SK-N-SH (cell line): ENCODE results near the gene PPM1F. TPM values are rescaled to one million over a fixed set of nuclear protein-coding genes. Genes with fewer than 3 reads are reported as not detected.
A peak's percentile ranks its signal among the peaks of the same experiment; 100 is the strongest.

Experiments used
- CTCF ChIA-PET: fragments of 300-600, 350-600 bp; formaldehyde crosslinking; extraction: SDS; loops from one replicate; lab custom pipeline; 2021; lab: Yijun Ruan, JAX
- POLR2A ChIA-PET: fragments of 350-600 bp; sonication (Branson Sonifier 250); formaldehyde crosslinking; extraction: SDS; loops from one replicate; lab custom pipeline; 2020; ENCODE audit warnings: antibody characterized with exemption, inconsistent platforms; lab: Yijun Ruan, JAX
- DNase-seq: peaks from one replicate; pipeline ENCODE4 v3.0.0; 2012
- H2AFZ ChIP-seq: fragments of 200-600 bp; sonication (generic); 2 replicates; pipeline ENCODE4 v1.8.1; 2016; ENCODE audit warnings: antibody characterized with exemption, mild to moderate bottlenecking, low read depth
- H3F3A ChIP-seq: fragments of 200-600 bp; sonication (generic); replicated peaks from 2 replicates; pipeline ENCODE3; 2016; ENCODE audit warnings: antibody characterized with exemption, mild to moderate bottlenecking; ENCODE audit not compliant: insufficient read depth
- H3K27ac ChIP-seq, 2 experiments: fragments of 200-500 bp in 1 of 2; fragments of 200-600 bp in 1 of 2; sonication (Bioruptor generic) in 1 of 2; sonication (generic), shearing (Covaris generic) in 1 of 2; 2 replicates each; pipeline versions ENCODE4 v1.5.1 to v1.6.1; 2014 to 2016; ENCODE audit warnings: low read depth in 2 of 2, inconsistent platforms in 1 of 2, low read length in 1 of 2, mild to moderate bottlenecking in 1 of 2, mixed read lengths in 1 of 2
- H3K27me3 ChIP-seq: fragments of 200-600 bp; sonication (generic), shearing (Covaris generic); 2 replicates; pipeline ENCODE4 v1.6.1; 2016; ENCODE audit warnings: mixed run types; ENCODE audit not compliant: insufficient read depth
- H3K36me3 ChIP-seq, 2 experiments: fragments of 200-500 bp in 1 of 2; fragments of 200-600 bp in 1 of 2; sonication (Bioruptor generic) in 1 of 2; sonication (generic) in 1 of 2; replicated peaks in 1 of 2; 2 replicates each; pipeline versions ENCODE3 to v1.5.1; 2014 to 2016; ENCODE audit warnings: low read length in 1 of 2, mild to moderate bottlenecking in 1 of 2; ENCODE audit not compliant: insufficient read depth in 2 of 2, control insufficient read depth in 1 of 2
- H3K4me1 ChIP-seq, 2 experiments: fragments of 200-500 bp in 1 of 2; fragments of 200-600 bp in 1 of 2; sonication (Bioruptor generic) in 1 of 2; sonication (generic), shearing (Covaris generic) in 1 of 2; 2 replicates each; pipeline versions ENCODE4 v1.5.1 to v1.6.1; 2014 to 2016; ENCODE audit warnings: low read depth in 1 of 2, low read length in 1 of 2, mixed run types in 1 of 2; ENCODE audit not compliant: insufficient read depth in 2 of 2, control insufficient read depth in 1 of 2
- H3K4me2 ChIP-seq: fragments of 200-600 bp; sonication (generic), shearing (Covaris generic); 2 replicates; pipeline ENCODE4 v1.6.1; 2017; ENCODE audit warnings: mixed run types
- H3K4me3 ChIP-seq, 2 experiments: fragments of 200-500 bp in 1 of 2; fragments of 200-600 bp in 1 of 2; sonication (Bioruptor generic) in 1 of 2; sonication (generic), shearing (Covaris generic) in 1 of 2; 2 replicates each; pipeline versions ENCODE4 v1.5.1 to v1.8.1; 2014 to 2016; ENCODE audit warnings: low read depth in 2 of 2, inconsistent platforms in 1 of 2, low read length in 1 of 2, mild to moderate bottlenecking in 1 of 2, mixed read lengths in 1 of 2, moderate library complexity in 1 of 2
- H3K79me2 ChIP-seq: fragments of 200-600 bp; sonication (generic); 2 replicates; pipeline ENCODE4 v1.8.1; 2017; ENCODE audit warnings: mild to moderate bottlenecking; ENCODE audit not compliant: insufficient read depth
- H3K9ac ChIP-seq: fragments of 200-600 bp; sonication (generic); 2 replicates; pipeline ENCODE4 v1.6.1; 2017; ENCODE audit warnings: mixed run types
- H3K9me2 ChIP-seq: fragments of 200-600 bp; sonication (generic); 2 replicates; pipeline ENCODE4 v1.6.1; 2017; ENCODE audit warnings: mixed run types
- H3K9me3 ChIP-seq: fragments of 200-600 bp; sonication (generic); 2 replicates; pipeline ENCODE4 v1.6.1; 2017; ENCODE audit warnings: mixed run types, mild to moderate bottlenecking, moderate library complexity
- H4K20me1 ChIP-seq: fragments of 200-600 bp; sonication (generic); 2 replicates; pipeline ENCODE4 v1.6.1; 2017; ENCODE audit warnings: mild to moderate bottlenecking, mixed run types; ENCODE audit not compliant: insufficient read depth
- CTCF ChIP-seq: fragments of 200-600 bp; sonication (generic); IDR thresholded peaks from 2 replicates; pipeline ENCODE4 v1.6.1; 2017; ENCODE audit warnings: antibody characterized with exemption, mild to moderate bottlenecking, moderate library complexity
- ELF1 ChIP-seq: IDR thresholded peaks from 2 replicates; pipeline ENCODE4 v1.4.0; 2012
- EZH2phosphoT487 ChIP-seq: fragments of 200-600 bp; sonication (generic); IDR thresholded peaks from 2 replicates; pipeline ENCODE4 v1.6.1; 2017; ENCODE audit warnings: low read depth, mixed run types, mild to moderate bottlenecking, antibody characterized with exemption, moderate library complexity, borderline replicate concordance
- IRF3 ChIP-seq: fragments of 150-350 bp; IDR thresholded peaks from 2 replicates; pipeline ENCODE4 v1.6.1; 2016; ENCODE audit warnings: mild to moderate bottlenecking, low read depth, low read length
- MAX ChIP-seq: IDR thresholded peaks from 2 replicates; pipeline ENCODE4 v1.4.0; 2012; ENCODE audit warnings: low read depth
- MEF2A ChIP-seq: IDR thresholded peaks from 2 replicates; pipeline ENCODE4 v1.4.0; 2012; ENCODE audit warnings: low read depth, borderline replicate concordance
- NFIC ChIP-seq: IDR thresholded peaks from 2 replicates; pipeline ENCODE4 v1.4.0; 2012; ENCODE audit warnings: borderline replicate concordance
- PBX3 ChIP-seq: IDR thresholded peaks from 2 replicates; pipeline ENCODE4; 2012
- RAD21 ChIP-seq: IDR thresholded peaks from 2 replicates; pipeline ENCODE4 v1.6.1; 2012; ENCODE audit warnings: mild to moderate bottlenecking, low read length
- RCOR1 ChIP-seq: fragments of 150-350 bp; IDR thresholded peaks from 2 replicates; pipeline ENCODE4 v1.6.1; 2017; ENCODE audit warnings: antibody characterized with exemption, low read length
- REST ChIP-seq: IDR thresholded peaks from 2 replicates; pipeline ENCODE4 v1.6.1; 2012; ENCODE audit warnings: mild to moderate bottlenecking, low read depth, low read length, moderate library complexity
- RFX5 ChIP-seq: IDR thresholded peaks from 2 replicates; pipeline ENCODE4 v1.6.1; 2012; ENCODE audit warnings: mild to moderate bottlenecking, improper control_type of control experiment, low read length
- TCF12 ChIP-seq: IDR thresholded peaks from 2 replicates; pipeline ENCODE4 v1.4.0; 2012
- TEAD4 ChIP-seq: IDR thresholded peaks from 2 replicates; pipeline ENCODE4 v1.4.0; 2012; ENCODE audit warnings: mild to moderate bottlenecking, borderline replicate concordance; ENCODE audit not compliant: insufficient read depth
- YY1 ChIP-seq: IDR thresholded peaks from 2 replicates; pipeline ENCODE4 v1.4.0; 2012; ENCODE audit warnings: low read depth, mild to moderate bottlenecking
- WGBS: methylation state at CpG from one replicate; pipeline ENCODE4 v1.1.6; 2017; ENCODE audit warnings: low lambda C conversion rate; 5-methylcytosine and 5-hydroxymethylcytosine counted together
- polyA plus RNA-seq, 3 experiments: library from polyadenylated mRNA; depleted of rRNA; stranded (reverse); fragments of >200 nt; gene quantifications; 2 replicates each; pipeline ENCODE4 v1.2.3, GENCODE V29; 2012

PPM1F gene
- polyA plus RNA-seq, 1 of the 3 experiments (the other 2 are of a cell fraction), result 29.6 TPM

GRCh38 chr22:21941921-21942320 lies 10.7 kb downstream of the PPM1F start:
- Histone ChIP-seq H3K9me2 (no peaks in the 10 kb centered on the region), H3K9ac (peak overlapping the region; percentile 56), H3K27ac (peak overlapping the region in 1 of 2 experiments; percentile 92; a peak in 2 of 4 replicates), H3K36me3 (peaks cover 9 to 20% of the 10 kb centered on the region in 2 experiments), H3K79me2 (peaks cover 33% of the 10 kb centered on the region), H3K27me3 (no peaks in the 10 kb centered on the region), H3F3A (peaks cover 33% of the 10 kb centered on the region), H3K4me1 (peaks cover 23 to 51% of the 10 kb centered on the region in 2 experiments; a peak in 3 of 4 replicates), H3K9me3 (no peaks in the 10 kb centered on the region), H3K4me3 (0 out of 4 replicates have a peak overlapping the region, but pooled peaks of 1 of the 2 experiments have one; percentile 14), H3K4me2 (peak overlapping the region; percentile 67), H4K20me1 (no peaks in the 10 kb centered on the region), H2AFZ (peak overlapping the region; percentile 65; the same call in 1 of the 2 replicates)
- ChIA-PET CTCF (interaction anchor here (0.5 to 8.6 kb wide), 2 partner anchors 8 to 495 kb away, joined by 3 to 173 read pairs; partner anchors contain the start of gene PPM1F), POLR2A (no interaction called here)
- 85% methylated on average over 6 of the region's 8 CpGs for WGBS
- TF ChIP-seq TEAD4 (no peak), MEF2A (no peak), RCOR1 (no peak), NFIC (no peak), RAD21 (no peak), IRF3 (no peak), MAX (no peak), PBX3 (no peak), YY1 (no peak), TCF12 (no peak), REST (no peak), ELF1 (no peak), RFX5 (no peak), EZH2phosphoT487 (no peak), CTCF (no peak)
- no peak for DNase-seq
